Ectodermal cell (in vitro differentiated cells): ENCODE measurements around the gene ACSM2A.
"Not testable (repeated sequence)": the region's sequence is repeated elsewhere in the genome, so short reads cannot be mapped to it uniquely, and the experiment has no call there.

Experiments
- H3K27ac ChIP-seq: 2 replicates; pipeline ENCODE4 v1.7.0; 2013; ENCODE audit warnings: mild to moderate bottlenecking, low read depth, low read length; ENCODE audit not compliant: insufficient read depth, poor library complexity, severe bottlenecking
- H3K27me3 ChIP-seq: 2 replicates; pipeline ENCODE4 v1.7.0; 2013; ENCODE audit warnings: mild to moderate bottlenecking, low read length; ENCODE audit not compliant: insufficient read depth, control insufficient read depth, poor library complexity, severe bottlenecking
- H3K36me3 ChIP-seq: one replicate; pipeline ENCODE4 v1.7.0; 2013; ENCODE audit warnings: low read length; ENCODE audit not compliant: control insufficient read depth, insufficient read depth
- H3K4me1 ChIP-seq: one replicate; pipeline ENCODE4 v1.7.0; 2013; ENCODE audit warnings: low read length; ENCODE audit not compliant: control insufficient read depth, insufficient read depth
- H3K4me3 ChIP-seq: 2 replicates; pipeline ENCODE4 v1.7.0; 2013; ENCODE audit warnings: low read depth, low read length, control low read depth; ENCODE audit not compliant: insufficient read depth
- H3K9me3 ChIP-seq: 2 replicates; pipeline ENCODE4 v1.7.0; 2013; ENCODE audit warnings: mild to moderate bottlenecking, low read length, moderate library complexity; ENCODE audit not compliant: control insufficient read depth
- WGBS, 2 experiments: methylation state at CpG; one replicate each; pipeline ENCODE4 v1.1.7; 2013; ENCODE audit warnings: missing lambda C conversion rate in 2 of 2; 5-methylcytosine and 5-hydroxymethylcytosine counted together

Gene ACSM2A

DNA sequence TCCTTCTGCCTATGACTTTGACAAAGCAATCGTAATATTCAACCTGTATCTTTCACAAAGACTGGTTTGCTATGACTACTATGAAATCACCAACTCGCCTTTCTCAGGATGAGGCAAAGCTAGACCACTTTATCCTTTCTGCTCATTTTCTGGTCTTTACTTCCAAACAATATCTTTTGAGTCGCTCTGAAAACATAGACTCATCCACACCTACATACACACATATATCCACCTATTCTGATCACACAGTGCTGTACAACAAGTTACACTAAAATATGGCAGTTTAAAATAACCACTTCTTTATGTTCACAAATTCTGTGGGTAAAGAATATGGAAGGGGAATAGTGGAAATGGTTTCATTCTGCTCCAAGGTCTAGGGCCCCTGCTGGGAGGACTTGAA is 39.7 kb downstream of the ACSM2A start:
- H3K9me3 ChIP-seq, H3K4me1 ChIP-seq, H3K36me3 ChIP-seq, H3K4me3 ChIP-seq, H3K27me3 ChIP-seq, H3K27ac ChIP-seq: not testable (repeated sequence)
- no CpG with 5 or more reads among the region's 3 CpGs for WGBS, 2 experiments

DNA sequence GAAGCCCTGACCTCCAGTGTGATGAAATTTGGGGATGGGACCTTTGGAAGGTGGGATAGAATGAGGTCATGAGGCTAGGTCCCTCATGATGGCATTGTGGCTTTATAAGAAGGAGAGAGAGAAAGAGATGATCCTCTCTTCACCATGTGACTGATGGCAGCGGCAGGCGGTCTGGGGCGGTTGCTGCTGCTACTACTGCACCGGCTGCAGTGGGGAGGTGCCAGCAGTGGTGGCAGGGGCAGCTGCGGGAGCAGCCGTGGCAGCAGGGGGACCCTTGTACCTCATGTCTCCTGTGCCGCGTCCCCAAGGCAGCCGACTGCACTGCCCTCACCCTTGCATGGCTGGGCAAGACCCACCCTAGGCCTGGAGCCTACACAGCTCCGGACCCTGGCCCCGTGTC is 40.1 kb downstream of the ACSM2A start:
- not testable (repeated sequence) for H3K36me3 ChIP-seq, H3K9me3 ChIP-seq, H3K27me3 ChIP-seq, H3K4me3 ChIP-seq, H3K27ac ChIP-seq, H3K4me1 ChIP-seq
- WGBS, 2 experiments, result no CpG with 5 or more reads among the region's 11 CpGs

DNA sequence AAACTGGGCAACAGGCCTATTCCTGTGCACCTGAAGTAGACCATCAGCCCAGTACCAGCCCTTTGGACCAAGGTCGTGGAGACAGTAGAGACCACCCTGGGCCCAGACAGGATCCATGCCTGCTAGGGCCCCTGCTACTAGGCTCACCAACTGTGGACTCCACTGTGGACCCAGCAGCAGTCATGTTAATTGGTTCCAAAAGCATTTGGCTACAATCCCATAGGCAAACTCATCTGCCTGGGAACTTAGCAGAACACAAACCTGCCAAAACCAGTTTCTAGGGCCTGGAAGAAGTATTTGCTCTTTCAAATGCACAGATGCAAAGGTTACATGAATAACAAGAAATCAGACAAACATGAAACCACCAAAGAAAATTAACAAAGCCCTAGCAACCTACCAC is 53.1 kb downstream of the ACSM2A start:
- Histone ChIP-seq H3K36me3 (no peaks in the 10 kb centered on the region), H3K27me3 (no peaks in the 10 kb centered on the region), H3K4me3 (no peak overlapping the region), H3K9me3 (peaks cover 7% of the 10 kb centered on the region), H3K27ac (no peak overlapping the region), H3K4me1 (no peaks in the 10 kb centered on the region)
- WGBS, 2 experiments, result 80 to 84% methylated on average over 1 of the region's 1 CpG

DNA sequence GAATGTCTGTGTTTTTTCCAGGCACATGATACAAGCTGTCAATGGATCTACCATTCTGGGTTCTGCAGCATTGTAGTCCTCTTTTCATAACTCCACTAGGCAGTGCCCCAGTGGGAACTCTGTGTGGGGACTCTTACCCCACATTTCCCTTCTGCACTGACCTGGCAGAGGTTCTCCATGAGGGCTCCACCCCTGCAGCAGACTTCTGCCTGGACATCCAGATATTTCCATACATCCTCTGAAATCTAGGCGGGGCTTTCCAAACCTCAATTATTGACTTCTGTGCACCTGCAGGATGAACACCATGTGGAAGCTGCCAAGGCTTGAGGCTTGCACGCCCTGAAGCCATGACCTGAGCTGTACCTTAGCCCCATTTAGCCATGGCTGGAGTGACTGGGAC is 56.0 kb downstream of the ACSM2A start:
- H3K4me3 ChIP-seq, result no peak overlapping the region
- 75% methylated on average over 2 of the region's 2 CpGs for WGBS, 2 experiments
- H3K4me1 ChIP-seq, result no peaks in the 10 kb centered on the region
- H3K36me3 ChIP-seq, result no peaks in the 10 kb centered on the region
- peaks cover 7% of the 10 kb centered on the region for H3K9me3 ChIP-seq
- no peak overlapping the region for H3K27ac ChIP-seq
- no peaks in the 10 kb centered on the region for H3K27me3 ChIP-seq

DNA sequence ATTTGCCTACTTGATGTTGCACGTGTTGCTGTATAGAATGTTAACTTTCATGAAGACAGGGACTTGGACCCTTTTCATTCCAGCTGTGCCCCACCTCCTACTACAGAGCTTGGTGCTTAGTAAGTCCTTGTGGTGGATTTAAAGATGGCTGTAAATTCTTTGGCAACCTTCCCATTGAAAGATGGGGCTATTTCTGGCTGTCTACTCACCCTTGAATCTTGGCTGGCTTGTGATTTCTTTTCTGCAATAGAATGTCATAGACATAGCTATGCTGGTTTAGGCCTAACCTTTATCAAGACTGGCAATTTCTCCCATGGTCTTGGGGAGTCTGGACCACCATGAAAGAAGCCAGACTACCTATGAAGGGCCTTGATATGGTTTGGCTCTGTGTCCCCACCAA is 59.0 kb downstream of the ACSM2A start:
- peaks cover 7% of the 10 kb centered on the region for H3K9me3 ChIP-seq
- no peaks in the 10 kb centered on the region for H3K4me1 ChIP-seq
- no peaks in the 10 kb centered on the region for H3K36me3 ChIP-seq
- H3K27me3 ChIP-seq, result no peaks in the 10 kb centered on the region
- no peak overlapping the region for H3K4me3 ChIP-seq
- 63% methylated on average over 1 of the region's 1 CpG; no CpG with 5 or more reads in 1 of the 2 experiments for WGBS, 2 experiments
- no peak overlapping the region for H3K27ac ChIP-seq

DNA sequence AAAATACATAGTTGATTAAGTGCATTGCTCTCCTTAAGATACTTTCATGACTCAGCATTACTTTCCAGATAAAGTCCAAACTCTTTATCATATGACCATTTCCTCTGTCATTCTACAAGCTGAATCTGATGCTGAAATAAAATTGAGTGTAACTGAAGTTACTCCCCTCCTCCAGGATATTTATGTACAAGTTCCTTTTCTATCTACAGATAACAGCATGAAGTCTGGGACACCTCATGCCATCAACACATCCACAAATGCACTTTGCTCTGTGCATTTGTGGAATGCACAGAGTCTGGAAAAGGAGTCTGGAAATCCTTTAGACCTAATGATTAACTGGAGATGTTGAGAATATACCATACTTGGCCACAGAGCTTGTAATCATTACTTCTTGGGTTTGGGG is 64.4 kb downstream of the ACSM2A start:
- H3K9me3 ChIP-seq, result peaks cover 4% of the 10 kb centered on the region
- no peaks in the 10 kb centered on the region for H3K36me3 ChIP-seq
- no peaks in the 10 kb centered on the region for H3K27me3 ChIP-seq
- no peak overlapping the region for H3K27ac ChIP-seq
- H3K4me1 ChIP-seq, result no peaks in the 10 kb centered on the region
- H3K4me3 ChIP-seq, result no peak overlapping the region

DNA sequence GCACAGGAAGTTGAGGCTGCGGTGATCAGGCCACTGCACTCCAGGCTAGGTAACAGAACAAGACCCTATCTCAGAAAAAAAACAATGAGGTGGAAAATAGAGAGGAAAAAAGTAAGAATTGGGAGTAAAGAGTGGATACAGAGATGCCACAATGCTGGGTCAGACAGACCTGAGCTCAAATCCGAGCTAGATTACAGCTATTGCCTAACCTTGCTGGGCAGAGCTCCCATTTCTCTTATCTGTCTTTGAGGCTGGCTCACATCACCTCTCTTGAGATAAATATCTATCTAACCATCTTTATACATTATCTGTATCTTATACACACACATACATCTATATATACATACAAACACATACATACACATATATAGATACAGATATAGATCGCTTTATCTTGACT is 65.8 kb downstream of the ACSM2A start:
- no peaks in the 10 kb centered on the region for H3K4me1 ChIP-seq
- no peaks in the 10 kb centered on the region for H3K27me3 ChIP-seq
- H3K27ac ChIP-seq, result no peak overlapping the region
- 63 to 64% methylated on average over 3 of the region's 3 CpGs for WGBS, 2 experiments
- H3K36me3 ChIP-seq, result no peaks in the 10 kb centered on the region
- H3K9me3 ChIP-seq, result peaks cover 4% of the 10 kb centered on the region
- H3K4me3 ChIP-seq, result no peak overlapping the region

DNA sequence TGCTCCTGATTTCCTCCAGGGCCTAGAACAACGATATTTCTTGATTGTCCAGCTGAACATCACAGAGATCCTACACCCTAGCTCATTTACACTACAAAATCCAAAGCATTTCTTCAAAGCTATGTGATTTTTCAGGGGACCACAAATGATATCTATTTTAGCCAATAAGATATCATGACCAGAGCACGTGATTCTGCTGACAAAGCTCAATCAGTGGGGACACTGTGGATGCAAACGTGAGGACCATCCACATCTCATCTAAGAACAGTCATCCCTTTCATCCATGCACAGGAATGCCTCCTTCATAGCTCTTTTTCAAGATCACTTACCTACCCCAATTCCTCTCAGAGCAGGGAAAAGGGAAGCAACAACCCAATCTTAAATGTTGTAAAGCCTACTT is 67.9 kb downstream of the ACSM2A start:
- H3K27me3 ChIP-seq, result no peaks in the 10 kb centered on the region
- peaks cover 4% of the 10 kb centered on the region for H3K9me3 ChIP-seq
- H3K27ac ChIP-seq, result no peak overlapping the region
- H3K4me1 ChIP-seq, result no peaks in the 10 kb centered on the region
- no peaks in the 10 kb centered on the region for H3K36me3 ChIP-seq
- 46 to 49% methylated on average over 3 of the region's 3 CpGs for WGBS, 2 experiments
- no peak overlapping the region for H3K4me3 ChIP-seq

DNA sequence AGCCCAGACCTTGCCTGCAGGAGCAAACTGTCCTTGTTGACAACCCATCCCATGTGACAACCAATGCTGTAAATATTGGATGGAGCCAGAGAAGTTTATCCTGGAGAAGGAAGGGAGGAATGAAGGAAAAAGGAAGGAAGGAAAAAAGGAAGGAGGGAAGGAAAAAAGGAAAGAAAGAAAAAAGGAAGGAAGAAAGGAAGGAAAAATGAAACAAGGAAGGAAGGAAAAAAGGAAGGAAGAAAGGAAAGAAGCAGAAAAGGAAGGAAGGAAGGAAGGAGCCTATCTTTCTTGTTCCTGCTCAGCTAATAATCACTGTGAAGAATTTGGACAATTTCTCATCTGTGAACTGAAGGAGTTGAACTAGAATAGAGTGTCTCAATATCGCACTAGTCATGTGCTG is 68.8 kb downstream of the ACSM2A start:
- Histone ChIP-seq H3K27ac (no peak overlapping the region), H3K4me1 (no peaks in the 10 kb centered on the region), H3K4me3 (no peak overlapping the region), H3K9me3 (peaks cover 4% of the 10 kb centered on the region), H3K27me3 (no peaks in the 10 kb centered on the region), H3K36me3 (no peaks in the 10 kb centered on the region)
- 69 to 71% methylated on average over 1 of the region's 1 CpG for WGBS, 2 experiments

DNA sequence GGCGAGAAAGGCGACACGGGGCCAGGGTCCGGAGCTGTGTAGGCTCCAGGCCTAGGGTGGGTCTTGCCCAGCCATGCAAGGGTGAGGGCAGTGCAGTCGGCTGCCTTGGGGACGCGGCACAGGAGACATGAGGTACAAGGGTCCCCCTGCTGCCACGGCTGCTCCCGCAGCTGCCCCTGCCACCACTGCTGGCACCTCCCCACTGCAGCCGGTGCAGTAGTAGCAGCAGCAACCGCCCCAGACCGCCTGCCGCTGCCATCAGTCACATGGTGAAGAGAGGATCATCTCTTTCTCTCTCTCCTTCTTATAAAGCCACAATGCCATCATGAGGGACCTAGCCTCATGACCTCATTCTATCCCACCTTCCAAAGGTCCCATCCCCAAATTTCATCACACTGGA is 80.5 kb downstream of the ACSM2A start:
- H3K27me3 ChIP-seq, H3K27ac ChIP-seq: not testable (repeated sequence)
- WGBS, 2 experiments, result no CpG with 5 or more reads among the region's 13 CpGs

DNA sequence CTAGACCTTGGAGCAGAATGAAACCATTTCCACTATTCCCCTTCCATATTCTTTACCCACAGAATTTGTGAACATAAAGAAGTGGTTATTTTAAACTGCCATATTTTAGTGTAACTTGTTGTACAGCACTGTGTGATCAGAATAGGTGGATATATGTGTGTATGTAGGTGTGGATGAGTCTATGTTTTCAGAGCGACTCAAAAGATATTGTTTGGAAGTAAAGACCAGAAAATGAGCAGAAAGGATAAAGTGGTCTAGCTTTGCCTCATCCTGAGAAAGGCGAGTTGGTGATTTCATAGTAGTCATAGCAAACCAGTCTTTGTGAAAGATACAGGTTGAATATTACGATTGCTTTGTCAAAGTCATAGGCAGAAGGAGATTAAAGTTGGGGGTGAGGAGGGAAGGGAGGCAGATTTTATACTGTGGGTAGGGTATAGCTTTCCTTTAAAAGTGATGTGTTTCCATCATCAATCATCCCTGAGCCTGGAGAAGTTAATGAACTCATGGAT is 81.0 kb downstream of the ACSM2A start:
- WGBS, 2 experiments, result no CpG with 5 or more reads among the region's 3 CpGs
- not testable (repeated sequence) for H3K4me1 ChIP-seq

More for the DNA sequence above, 80.5 kb downstream of the ACSM2A start:
- not testable (repeated sequence) for H3K4me3 ChIP-seq, H3K36me3 ChIP-seq, H3K4me1 ChIP-seq, H3K9me3 ChIP-seq

More for the DNA sequence above, 81.0 kb downstream of the ACSM2A start:
- H3K27me3 ChIP-seq, H3K27ac ChIP-seq, H3K36me3 ChIP-seq, H3K9me3 ChIP-seq, H3K4me3 ChIP-seq: not testable (repeated sequence)
